PC-9 (cell line): ENCODE measurements around the gene NR2F1-AS1. TPM values are rescaled to one million over a fixed set of nuclear protein-coding genes. Genes with fewer than 3 reads are reported as not detected.

Source experiments
- BruUV-seq: library from RNA; stranded (reverse); fragments of 400-500 nt; replicated peaks from 2 replicates; lab custom pipeline; 2021; lab: Mats Ljungman, UMichigan
- CTCF ChIA-PET: fragments of 300-600 bp; sonication (Branson Sonifier 250); formaldehyde crosslinking; loops from one replicate; lab custom pipeline; 2022; ENCODE audit warnings: antibody characterized with exemption; lab: Charles Lee
- POLR2A ChIA-PET: fragments of 300-600 bp; sonication (Branson Sonifier 250); formaldehyde crosslinking; loops from one replicate; lab custom pipeline; 2022; ENCODE audit warnings: antibody characterized with exemption; ENCODE audit not compliant: unreplicated experiment; lab: Charles Lee
- DNase-seq, 2 experiments: peaks; one replicate each; pipeline versions ENCODE4 v3.0.0 to v3.0.0-alpha.2; 2015 to 2022; ENCODE audit warnings: mixed read lengths in 1 of 2
- H2AFZ ChIP-seq: fragments of 200-600 bp; sonication (generic); 2 replicates; pipeline ENCODE4 v1.8.1; 2017; ENCODE audit warnings: antibody characterized with exemption
- H3F3A ChIP-seq: fragments of 200-600 bp; sonication (generic); 2 replicates; pipeline ENCODE4 v1.8.1; 2017; ENCODE audit warnings: antibody characterized with exemption, mild to moderate bottlenecking, low read depth; ENCODE audit not compliant: insufficient read depth
- H3K27ac ChIP-seq: fragments of 200-600 bp; sonication (generic); 2 replicates; pipeline ENCODE4 v1.6.1; 2016; ENCODE audit warnings: mixed run types
- H3K27me3 ChIP-seq: fragments of 200-600 bp; sonication (generic); 2 replicates; pipeline ENCODE4 v1.6.1; 2016; ENCODE audit warnings: low read depth, mixed run types; ENCODE audit not compliant: insufficient read depth
- H3K36me3 ChIP-seq: fragments of 200-600 bp; sonication (generic); 2 replicates; pipeline ENCODE4 v1.6.1; 2016; ENCODE audit warnings: low read depth, mixed run types
- H3K4me1 ChIP-seq: fragments of 200-600 bp; sonication (generic); replicated peaks from 2 replicates; pipeline ENCODE4 v1.6.1; 2016; ENCODE audit warnings: mixed run types; ENCODE audit not compliant: insufficient read depth
- H3K4me2 ChIP-seq: fragments of 200-600 bp; sonication (generic); 2 replicates; pipeline ENCODE4 v1.6.1; 2017; ENCODE audit warnings: mixed run types
- H3K4me3 ChIP-seq: fragments of 200-600 bp; sonication (generic); 2 replicates; pipeline ENCODE4 v1.6.1; 2016; ENCODE audit warnings: mixed run types
- H3K79me2 ChIP-seq: fragments of 200-600 bp; sonication (generic); 2 replicates; pipeline ENCODE4 v1.6.1; 2017; ENCODE audit warnings: low read depth, mixed run types
- H3K9me2 ChIP-seq: fragments of 200-600 bp; sonication (generic); 2 replicates; pipeline ENCODE4 v1.8.1; 2017; ENCODE audit warnings: mild to moderate bottlenecking; ENCODE audit not compliant: insufficient read depth
- H3K9me3 ChIP-seq: fragments of 200-600 bp; sonication (generic); 2 replicates; pipeline ENCODE4 v1.8.1; 2016; ENCODE audit warnings: low read depth; ENCODE audit not compliant: insufficient read depth
- H4K20me1 ChIP-seq: fragments of 200-600 bp; sonication (generic); 2 replicates; pipeline ENCODE4 v1.8.1; 2017; ENCODE audit not compliant: insufficient read depth
- CTCF ChIP-seq: fragments of 200-600 bp; sonication (generic); conservative IDR thresholded peaks from 2 replicates; pipeline ENCODE4 v1.6.1; 2017; ENCODE audit warnings: mixed run types, antibody characterized with exemption, mild to moderate bottlenecking, moderate library complexity
- EZH2 ChIP-seq: fragments of 200-600 bp; sonication (generic); IDR thresholded peaks from 2 replicates; pipeline ENCODE4 v1.8.0; 2017; ENCODE audit warnings: antibody characterized with exemption, low read depth
- intact Hi-C: fragments of 100-400 bp; cut with micrococcal nuclease; formaldehyde crosslinking; loops from one replicate; pipeline ENCODE4 v1.10.0; 2022; ENCODE audit not compliant: unreplicated experiment
- total RNA-seq: library from RNA; stranded (reverse); gene quantifications from 2 replicates; pipeline ENCODE4 v1.2.3, GENCODE V29; 2021

Gene NR2F1-AS1
- total RNA-seq, 1 experiment from 2014 or later, result 6.0 TPM

GRCh38 chr5:93503598-93504067 lies 77.4 kb downstream of the NR2F1-AS1 start:
- Histone ChIP-seq H3F3A (no peaks in the 10 kb centered on the region), H3K79me2 (no peaks in the 10 kb centered on the region), H3K4me1 (no peaks in the 10 kb centered on the region), H3K9me3 (no peaks in the 10 kb centered on the region), H3K9me2 (no peaks in the 10 kb centered on the region), H3K27me3 (no peaks in the 10 kb centered on the region), H3K4me3 (no peak overlapping the region), H4K20me1 (no peaks in the 10 kb centered on the region), H3K27ac (no peak overlapping the region), H3K36me3 (peaks cover 14% of the 10 kb centered on the region; the same call in 1 of the 2 replicates), H2AFZ (no peak overlapping the region), H3K4me2 (no peak overlapping the region)
- ChIA-PET POLR2A (no interaction called here), CTCF (no interaction called here)
- DNase-seq, result peak in 1 of 2 experiments; percentile 72
- no peak for TF ChIP-seq CTCF
- no peak for TF ChIP-seq EZH2
- intact Hi-C loops, result no loop called here
- no TSS peak for BruUV-seq

GRCh38 chr5:93497096-93497495 lies 83.9 kb downstream of the NR2F1-AS1 start:
- Histone ChIP-seq H3K9me3 (no peaks in the 10 kb centered on the region), H2AFZ (no peak overlapping the region), H3K9me2 (no peaks in the 10 kb centered on the region), H3K4me1 (no peaks in the 10 kb centered on the region), H3K27ac (no peak overlapping the region), H3K79me2 (no peaks in the 10 kb centered on the region), H3F3A (no peaks in the 10 kb centered on the region), H3K36me3 (peaks cover 9% of the 10 kb centered on the region), H3K27me3 (no peaks in the 10 kb centered on the region), H3K4me3 (no peak overlapping the region), H3K4me2 (no peak overlapping the region), H4K20me1 (no peaks in the 10 kb centered on the region)
- intact Hi-C loops, result no loop called here
- no peak for DNase-seq
- CTCF ChIA-PET, result no interaction called here
- no TSS peak for BruUV-seq
- TF ChIP-seq CTCF (no peak), EZH2 (no peak)
- POLR2A ChIA-PET, result interaction anchor here (0.6 kb wide), 2 partner anchors 42 to 85 kb away, joined by 3 to 11 read pairs; no protein-coding TSS in a partner anchor

GRCh38 chr5:93479982-93480509 lies 101.0 kb downstream of the NR2F1-AS1 start:
- H3K4me2 ChIP-seq, result no peak overlapping the region
- no peaks in the 10 kb centered on the region for H3F3A ChIP-seq
- no peak for DNase-seq
- H3K27ac ChIP-seq, result no peak overlapping the region
- no peaks in the 10 kb centered on the region; the same call in 1 of the 2 replicates for H3K36me3 ChIP-seq
- no peaks in the 10 kb centered on the region for H3K79me2 ChIP-seq
- no peaks in the 10 kb centered on the region for H3K27me3 ChIP-seq
- intact Hi-C loops, result no loop called here
- TF ChIP-seq EZH2 (no peak), CTCF (no peak)
- no peaks in the 10 kb centered on the region; the same call in 1 of the 2 replicates for H4K20me1 ChIP-seq
- POLR2A ChIA-PET, result no interaction called here
- CTCF ChIA-PET, result no interaction called here
- no peak overlapping the region for H2AFZ ChIP-seq
- no peaks in the 10 kb centered on the region for H3K4me1 ChIP-seq
- BruUV-seq, result no TSS peak
- peaks cover 10% of the 10 kb centered on the region; the same call in 1 of the 2 replicates for H3K9me3 ChIP-seq
- H3K9me2 ChIP-seq, result no peaks in the 10 kb centered on the region
- H3K4me3 ChIP-seq, result no peak overlapping the region
